OCI-LY7 (cell line): Measurements from ENCODE around the gene ALPK3. TPM values are rescaled to one million over a fixed set of nuclear protein-coding genes. Genes with fewer than 3 reads are reported as not detected.
A peak's percentile ranks its signal among the peaks of the same experiment; 100 is the strongest.

ENCODE experiments used
- BruUV-seq: library from RNA; stranded (reverse); fragments of 400-500 nt; replicated peaks from 2 replicates; lab custom pipeline; 2021; lab: Mats Ljungman, UMichigan
- CTCF ChIA-PET: fragments of 300-600 bp; sonication (Branson Sonifier 250); formaldehyde crosslinking; loops from one replicate; lab custom pipeline; 2022; ENCODE audit warnings: antibody characterized with exemption; ENCODE audit not compliant: unreplicated experiment; lab: Charles Lee
- POLR2A ChIA-PET: fragments of 300-600 bp; sonication (Branson Sonifier 250); formaldehyde crosslinking; loops from one replicate; lab custom pipeline; 2022; ENCODE audit warnings: antibody characterized with exemption; lab: Charles Lee
- DNase-seq: peaks from one replicate; pipeline ENCODE4 v3.0.0-alpha.2; 2015; ENCODE audit warnings: low spot score
- H2AFZ ChIP-seq: fragments of 200-600 bp; sonication (generic), shearing (Covaris generic); 2 replicates; pipeline ENCODE4 v1.6.1; 2014; ENCODE audit warnings: mild to moderate bottlenecking, antibody characterized with exemption, low read length, moderate library complexity
- H3K27ac ChIP-seq: fragments of 200-600 bp; sonication (generic); 2 replicates; pipeline ENCODE4 v1.5.1; 2014; ENCODE audit warnings: mixed run types, low read depth, mild to moderate bottlenecking, moderate library complexity, low read length, inconsistent platforms; ENCODE audit not compliant: poor library complexity, severe bottlenecking
- H3K36me3 ChIP-seq: fragments of 200-600 bp; sonication (generic); 2 replicates; pipeline ENCODE4 v1.6.1; 2014; ENCODE audit warnings: mild to moderate bottlenecking, antibody characterized with exemption, low read length, moderate library complexity, mixed read lengths; ENCODE audit not compliant: insufficient read depth
- H3K4me1 ChIP-seq: fragments of 200-600 bp; sonication (generic); 2 replicates; pipeline ENCODE4 v1.5.1; 2014; ENCODE audit warnings: mild to moderate bottlenecking, low read length; ENCODE audit not compliant: insufficient read depth, poor library complexity, severe bottlenecking
- H3K4me2 ChIP-seq: fragments of 200-600 bp; sonication (generic); 2 replicates; pipeline ENCODE4 v1.6.1; 2014; ENCODE audit warnings: mild to moderate bottlenecking, low read length
- H3K4me3 ChIP-seq: fragments of 200-600 bp; sonication (generic); 2 replicates; pipeline ENCODE4 v1.5.1; 2014; ENCODE audit warnings: mild to moderate bottlenecking, low read depth, low read length; ENCODE audit not compliant: poor library complexity, severe bottlenecking
- H3K79me2 ChIP-seq: fragments of 200-600 bp; sonication (generic); 2 replicates; pipeline ENCODE4 v1.6.1; 2016; ENCODE audit warnings: low read depth, mild to moderate bottlenecking, low read length, moderate library complexity, mixed read lengths; ENCODE audit not compliant: insufficient read depth
- H3K9me2 ChIP-seq: fragments of 200-600 bp; sonication (generic); 2 replicates; pipeline ENCODE4 v1.6.1; 2016; ENCODE audit warnings: mild to moderate bottlenecking, low read length, mixed read lengths; ENCODE audit not compliant: insufficient read depth
- H3K9me3 ChIP-seq: fragments of 200-600 bp; sonication (generic); 2 replicates; pipeline ENCODE4 v1.6.1; 2014; ENCODE audit warnings: mild to moderate bottlenecking, mixed run types, low read length, mixed read lengths
- H4K20me1 ChIP-seq: fragments of 200-600 bp; sonication (generic); 2 replicates; pipeline ENCODE4 v1.6.1; 2014; ENCODE audit warnings: mild to moderate bottlenecking, antibody characterized with exemption, low read length, moderate library complexity, mixed read lengths; ENCODE audit not compliant: insufficient read depth
- CTCF ChIP-seq: fragments of 200-600 bp; sonication (generic); conservative IDR thresholded peaks from 2 replicates; pipeline ENCODE4 v1.5.1; 2014; ENCODE audit warnings: mild to moderate bottlenecking, antibody characterized with exemption, low read length, moderate library complexity, mixed read lengths
- EZH2phosphoT487 ChIP-seq: fragments of 200-600 bp; sonication (generic); IDR thresholded peaks from 2 replicates; pipeline ENCODE4 v1.6.1; 2018; ENCODE audit warnings: low read depth, borderline replicate concordance, mild to moderate bottlenecking, mixed run types, antibody characterized with exemption, low read length, moderate library complexity, mixed read lengths
- intact Hi-C: fragments of 100-400 bp; cut with micrococcal nuclease; formaldehyde crosslinking; loops from one replicate; pipeline ENCODE4 v1.10.0; 2022; ENCODE audit not compliant: unreplicated experiment
- total RNA-seq, 2 experiments: library from RNA; depleted of rRNA in 1 of 2; stranded (reverse); fragments of >200 nt in 1 of 2; shearing (Covaris generic) in 1 of 2; gene quantifications; 2 replicates each; pipeline ENCODE4 v1.2.3, GENCODE V29; 2014 to 2022

ALPK3 gene
- total RNA-seq, 2 experiments from 2014 or later: 0.16 to 0.23 TPM

DNA sequence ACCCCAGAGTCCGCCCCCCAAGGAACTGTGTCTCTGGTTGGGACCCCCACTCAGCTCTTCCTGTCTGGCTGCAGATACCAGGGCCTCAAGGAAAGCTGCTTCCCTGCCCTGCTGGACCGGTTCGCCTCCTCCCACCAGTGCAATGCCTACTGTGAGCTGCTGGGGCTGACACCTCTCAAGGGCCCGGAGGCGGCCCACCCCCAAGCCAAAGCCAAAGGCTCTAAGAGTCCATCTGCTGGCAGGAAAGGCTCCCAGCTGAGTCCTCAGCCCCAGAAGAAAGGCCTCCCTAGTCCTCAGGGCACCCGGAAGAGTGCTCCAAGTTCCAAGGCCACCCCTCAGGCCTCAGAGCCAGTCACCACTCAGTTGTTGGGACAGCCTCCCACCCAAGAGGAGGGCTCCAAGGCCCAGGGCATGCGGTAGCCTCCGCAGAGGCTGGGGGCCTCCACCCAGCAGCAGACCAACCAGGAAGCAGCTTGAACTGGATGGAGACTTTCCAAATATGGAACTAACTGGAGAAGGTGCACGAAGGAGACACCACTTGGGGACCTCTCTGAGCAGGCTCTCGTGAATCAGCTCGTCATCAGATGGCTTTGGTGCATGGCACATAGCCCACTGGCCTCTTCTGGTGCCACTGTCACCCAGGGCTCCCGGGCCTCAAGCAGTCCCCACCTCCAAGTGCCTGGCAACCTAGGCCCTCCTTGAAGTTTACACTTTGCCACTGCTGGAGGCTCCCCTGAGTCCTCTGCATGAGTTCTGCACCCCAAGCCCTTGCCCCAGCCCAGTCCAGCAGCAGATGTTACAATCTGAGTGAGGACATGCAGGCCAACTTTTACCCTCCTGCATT, 51.1 kb downstream of the ALPK3 start:
- Histone ChIP-seq H3K4me1 (no peaks in the 10 kb centered on the region), H2AFZ (no peak overlapping the region), H3K9me3 (no peaks in the 10 kb centered on the region), H3K79me2 (no peaks in the 10 kb centered on the region), H3K4me3 (no peak overlapping the region), H3K4me2 (no peak overlapping the region), H3K36me3 (no peaks in the 10 kb centered on the region), H3K9me2 (no peaks in the 10 kb centered on the region), H4K20me1 (no peaks in the 10 kb centered on the region), H3K27ac (no peak overlapping the region)
- DNase-seq: no peak
- ChIA-PET POLR2A (no interaction called here), CTCF (no interaction called here)
- intact Hi-C loops: no loop called here
- TF ChIP-seq CTCF (no peak), EZH2phosphoT487 (no peak)
- BruUV-seq: no TSS peak

GRCh38 chr15:84869510-84869909, 52.4 kb downstream of the ALPK3 start:
- Histone ChIP-seq H3K4me3 (no peak overlapping the region), H3K36me3 (no peaks in the 10 kb centered on the region), H3K4me1 (no peaks in the 10 kb centered on the region), H2AFZ (no peak overlapping the region), H3K27ac (no peak overlapping the region), H4K20me1 (no peaks in the 10 kb centered on the region), H3K4me2 (no peak overlapping the region), H3K79me2 (no peaks in the 10 kb centered on the region), H3K9me3 (no peaks in the 10 kb centered on the region), H3K9me2 (no peaks in the 10 kb centered on the region)
- ChIA-PET POLR2A (no interaction called here), CTCF (no interaction called here)
- BruUV-seq: no TSS peak
- intact Hi-C loops: no loop called here
- DNase-seq: no peak
- TF ChIP-seq CTCF (no peak), EZH2phosphoT487 (no peak)

DNA sequence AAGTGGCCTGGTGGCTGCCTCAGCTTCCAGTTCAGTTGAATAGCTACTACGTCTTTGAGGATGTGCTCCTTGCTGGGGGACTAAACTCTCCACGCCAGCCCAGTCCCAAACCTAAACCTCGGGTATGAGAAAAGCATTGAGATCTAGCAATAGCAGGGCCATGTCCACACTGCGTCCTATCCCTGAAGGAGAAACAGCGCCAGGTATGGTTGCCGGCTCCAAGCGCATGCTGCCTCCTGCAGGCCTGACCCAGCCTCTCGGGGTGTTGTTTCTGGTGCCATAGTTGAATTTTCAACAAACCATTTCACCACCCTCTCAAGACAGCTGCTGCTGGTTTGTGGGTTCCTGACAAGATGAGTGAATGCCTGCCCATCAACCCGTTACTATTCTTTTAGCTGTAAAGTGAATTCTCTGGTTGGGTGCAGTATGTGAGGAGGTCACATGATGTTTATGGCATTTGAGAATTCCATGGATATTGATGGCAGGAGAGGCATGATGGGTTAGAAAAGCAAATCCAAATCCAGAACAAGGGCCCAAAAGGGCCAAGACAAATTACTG, 54.4 kb downstream of the ALPK3 start:
- H3K4me3 ChIP-seq: no peak overlapping the region
- no peaks in the 10 kb centered on the region for H4K20me1 ChIP-seq
- ChIA-PET CTCF (no interaction called here), POLR2A (no interaction called here)
- intact Hi-C loops: no loop called here
- H2AFZ ChIP-seq: no peak overlapping the region
- H3K9me3 ChIP-seq: no peaks in the 10 kb centered on the region
- no peaks in the 10 kb centered on the region for H3K9me2 ChIP-seq
- H3K36me3 ChIP-seq: no peaks in the 10 kb centered on the region
- TF ChIP-seq CTCF: 0 out of 2 replicates have a peak, but pooled peaks have one; percentile 14
- TF ChIP-seq EZH2phosphoT487: no peak
- BruUV-seq: no TSS peak
- no peak for DNase-seq
- no peaks in the 10 kb centered on the region for H3K4me1 ChIP-seq
- no peaks in the 10 kb centered on the region for H3K79me2 ChIP-seq
- no peak overlapping the region for H3K27ac ChIP-seq
- H3K4me2 ChIP-seq: no peak overlapping the region
